Smooth muscle cell of the brain vasculature (primary cell): ENCODE results near the gene MEIS1.

Experiments
- DNase-seq: peaks from one replicate; pipeline ENCODE4 v3.0.0-alpha.2; 2012; ENCODE audit warnings: low read depth, low spot score

The MEIS1 gene

GRCh38 chr2:66443979-66444861 lies 9.3 kb downstream of the MEIS1 start:
- no peak for DNase-seq

DNA sequence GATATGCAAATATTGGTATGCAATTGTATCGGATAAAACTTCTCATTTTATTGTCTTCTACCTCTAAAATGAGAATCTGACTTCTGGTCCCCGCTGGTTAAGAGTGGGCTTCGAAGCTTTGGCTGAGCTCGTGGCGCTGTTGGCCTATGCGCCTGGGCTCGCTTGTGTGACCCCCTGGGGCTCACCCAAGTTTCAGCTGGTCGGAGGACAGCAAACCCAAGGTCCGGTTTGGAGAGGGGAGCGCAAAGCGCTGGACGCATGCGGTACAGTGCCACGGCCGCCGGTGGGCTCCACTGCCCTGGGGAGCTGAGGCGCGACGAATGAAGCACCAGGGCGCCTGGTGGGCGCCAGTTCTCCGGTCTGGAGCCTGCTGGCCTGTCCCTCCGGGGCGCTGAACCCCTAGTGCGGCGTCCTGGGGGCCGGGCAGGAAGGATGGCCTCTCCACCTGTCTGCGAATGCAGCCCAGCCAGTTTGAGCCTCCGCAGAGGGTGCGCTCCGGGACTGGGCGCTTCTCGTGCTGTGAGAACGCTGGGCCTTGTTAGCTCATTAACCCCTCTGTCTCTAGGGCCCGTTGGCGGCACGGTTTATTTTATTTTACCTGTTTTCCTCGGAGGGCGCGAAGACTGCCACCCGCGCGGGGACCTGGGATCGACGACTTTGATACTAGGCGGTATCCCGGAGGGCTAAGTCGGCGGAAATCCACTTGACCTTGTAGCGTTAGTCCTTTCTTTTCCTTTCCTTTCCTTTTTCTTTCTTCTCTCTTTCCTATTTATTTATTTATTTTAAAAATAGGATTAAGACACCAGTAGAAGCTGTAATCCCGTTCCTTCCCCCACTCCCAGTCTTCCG lies 10.4 kb downstream of the MEIS1 start:
- DNase-seq, result no peak

- DNase-seq, result no peak
These were observed 11.3 kb downstream of the MEIS1 start for GRCh38 chr2:66445925-66446871.

DNA sequence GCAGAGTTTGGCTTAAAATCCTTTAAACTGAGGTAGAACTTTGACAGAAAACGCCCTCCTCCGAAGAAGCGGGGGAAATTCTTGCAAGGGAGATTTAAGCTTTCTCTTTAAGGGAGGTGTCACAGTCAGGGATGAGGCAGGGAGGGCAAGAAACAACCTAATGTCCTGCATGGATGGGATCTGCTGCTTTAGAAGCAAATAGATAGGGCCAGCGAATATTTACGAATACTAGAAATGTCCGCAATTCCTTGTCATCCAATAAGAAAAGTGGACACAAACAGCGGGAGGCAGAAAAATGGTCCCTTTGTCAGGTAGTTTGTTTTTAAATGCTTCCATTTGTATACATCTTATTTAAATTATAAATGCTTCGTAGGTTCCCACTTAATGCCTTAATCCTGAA lies 12.0 kb downstream of the MEIS1 start:
- no peak for DNase-seq

DNA sequence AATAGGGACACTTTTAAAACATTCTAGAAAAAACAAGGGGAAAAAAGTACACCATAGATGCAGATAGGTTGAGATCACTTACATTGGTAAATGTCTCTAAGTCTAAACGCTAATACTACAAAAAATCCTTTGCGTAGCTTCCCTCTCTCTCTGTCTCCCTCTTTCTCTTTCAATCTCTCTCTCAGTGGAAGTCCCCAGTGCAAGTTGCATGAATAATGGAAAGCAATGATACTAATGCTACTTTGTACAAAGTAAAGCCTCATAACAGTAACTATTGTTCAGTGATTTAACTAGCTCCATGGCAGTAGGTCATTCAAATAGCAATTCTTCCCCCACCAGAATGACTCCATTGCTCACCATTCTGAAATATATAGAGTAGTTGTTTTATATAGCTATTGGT lies 12.8 kb downstream of the MEIS1 start:
- no peak for DNase-seq

DNA sequence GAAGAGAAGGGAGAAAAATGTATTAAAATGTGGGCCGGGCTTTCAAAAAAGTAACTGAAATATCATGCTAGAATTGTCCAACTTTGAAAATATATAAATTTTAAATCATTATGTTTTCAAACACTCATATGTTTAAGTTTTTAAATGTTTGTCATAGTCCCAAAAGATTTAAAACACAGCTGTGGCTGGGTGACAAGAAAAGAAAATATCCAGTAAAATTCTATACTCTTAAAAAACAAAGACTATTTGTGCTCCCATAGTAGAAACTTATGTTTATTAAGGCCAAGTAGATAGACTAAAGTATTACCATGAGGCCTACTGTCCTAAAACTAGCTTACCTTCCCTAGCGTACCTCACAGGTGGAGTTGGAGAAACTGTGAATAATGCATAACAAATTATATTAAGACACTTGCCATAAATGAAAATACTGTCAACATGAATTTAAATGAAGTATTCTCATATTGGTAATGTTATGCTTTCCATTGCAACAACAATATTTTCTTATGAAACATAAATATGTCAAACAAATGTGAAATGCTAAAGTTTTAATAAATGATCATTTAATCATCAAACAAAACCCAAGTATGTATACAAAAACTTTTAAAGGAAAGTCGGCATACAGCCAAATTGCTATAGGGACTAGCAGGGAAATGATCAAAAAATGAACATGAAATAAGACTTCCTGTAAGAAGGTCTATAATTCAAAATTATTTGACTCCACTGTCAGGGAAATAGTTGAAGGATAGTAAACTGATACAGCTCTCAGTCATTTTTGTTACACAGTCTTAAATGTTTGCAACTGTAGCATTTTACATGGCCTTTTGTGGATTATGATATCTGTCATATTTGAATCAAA lies 13.4 kb downstream of the MEIS1 start:
- no peak for DNase-seq

GRCh38 chr2:66452214-66452613 lies 17.3 kb downstream of the MEIS1 start:
- no peak for DNase-seq

- DNase-seq, result no peak
These were observed 18.0 kb downstream of the MEIS1 start for GRCh38 chr2:66452917-66453316.

- no peak for DNase-seq
These were observed 20.6 kb downstream of the MEIS1 start for GRCh38 chr2:66455490-66455889.

DNA sequence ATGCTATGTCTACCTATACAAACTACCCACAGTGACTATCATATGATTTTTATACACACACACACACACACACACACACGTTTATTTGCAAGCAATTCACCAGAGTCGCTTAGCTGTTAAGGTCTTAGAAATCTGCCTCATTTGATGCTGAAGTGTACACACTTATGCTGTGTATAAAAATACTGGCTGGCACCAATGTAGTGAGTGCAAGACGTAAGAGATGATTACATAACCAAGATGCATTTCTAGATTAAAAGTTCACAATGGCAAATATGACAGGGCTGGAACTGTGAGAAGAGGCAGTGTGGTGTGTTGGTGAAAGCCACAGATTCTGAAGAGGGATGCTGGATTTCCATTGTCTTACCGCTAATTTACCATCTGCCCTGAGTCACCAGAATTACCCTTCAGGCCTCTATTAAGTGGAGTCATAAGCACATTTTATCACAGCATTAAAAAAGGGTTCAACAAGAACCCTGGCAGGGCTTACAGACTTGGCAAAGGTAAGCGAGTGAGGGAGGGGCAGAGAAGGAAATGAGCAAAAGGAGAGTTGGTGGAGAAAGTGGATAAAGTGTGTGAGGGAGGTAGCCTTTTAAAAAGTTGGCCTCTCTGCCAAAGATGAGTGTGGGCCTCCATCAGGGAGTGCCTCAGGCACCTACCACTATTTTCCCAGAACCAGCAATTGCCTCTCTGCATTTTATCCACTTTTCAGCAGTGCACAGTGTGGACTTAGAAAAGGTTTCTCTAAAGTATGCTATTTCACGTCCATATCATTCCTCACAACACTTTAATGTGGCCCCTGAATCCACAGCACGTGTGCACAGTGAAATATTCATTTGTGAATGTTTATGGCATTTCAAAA lies 21.5 kb downstream of the MEIS1 start:
- no peak for DNase-seq

DNA sequence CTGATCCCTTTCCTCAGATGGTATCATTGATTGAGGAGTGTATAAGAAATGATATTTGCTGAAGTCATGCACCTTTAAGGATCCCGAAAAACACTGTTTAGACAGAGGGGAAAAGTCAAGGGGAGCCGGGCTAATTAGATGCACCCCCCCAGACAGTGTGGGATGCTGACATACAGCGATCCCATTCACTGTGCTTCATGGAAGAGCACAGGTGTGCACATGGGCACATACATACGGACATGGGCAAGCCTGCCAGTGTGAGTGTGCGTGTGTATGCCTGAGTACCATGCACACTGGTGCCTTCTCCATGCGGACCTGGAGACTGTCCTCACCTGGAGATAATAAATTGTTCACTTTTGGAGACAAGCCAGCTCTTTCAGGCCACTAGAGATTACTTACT lies 22.6 kb downstream of the MEIS1 start:
- DNase-seq, result no peak

- DNase-seq, result no peak
These were observed 25.1 kb downstream of the MEIS1 start for GRCh38 chr2:66460031-66460430.

DNA sequence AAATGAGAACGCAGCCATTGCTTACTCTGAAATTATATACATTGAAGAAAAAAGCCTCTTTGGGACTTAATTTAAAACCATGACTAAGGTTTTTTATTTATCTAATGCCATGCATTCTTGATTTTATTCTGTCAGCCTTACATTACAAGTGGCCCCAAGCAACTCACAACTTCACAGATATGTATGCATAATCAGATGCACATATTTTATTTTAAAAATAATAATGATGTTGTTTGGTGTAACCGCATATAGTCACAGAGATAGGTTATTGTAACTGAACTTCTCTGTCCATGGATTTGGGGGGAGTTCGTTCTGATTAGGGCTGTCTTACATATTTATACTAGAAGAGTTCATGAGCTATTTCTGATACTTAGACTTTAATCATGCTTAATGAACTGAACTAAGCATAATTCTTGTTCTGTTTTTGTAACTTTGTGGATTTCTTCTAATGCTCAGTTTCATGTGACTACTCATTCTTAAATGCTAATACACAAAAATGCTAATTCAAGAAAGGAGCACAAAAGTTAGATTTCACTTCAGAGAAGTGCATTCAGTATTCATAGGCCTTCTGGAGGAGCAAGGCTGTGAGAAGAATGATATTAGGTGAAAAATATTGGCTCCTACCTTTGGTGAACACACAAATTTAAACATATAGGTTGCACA lies 26.2 kb downstream of the MEIS1 start:
- DNase-seq, result no peak

DNA sequence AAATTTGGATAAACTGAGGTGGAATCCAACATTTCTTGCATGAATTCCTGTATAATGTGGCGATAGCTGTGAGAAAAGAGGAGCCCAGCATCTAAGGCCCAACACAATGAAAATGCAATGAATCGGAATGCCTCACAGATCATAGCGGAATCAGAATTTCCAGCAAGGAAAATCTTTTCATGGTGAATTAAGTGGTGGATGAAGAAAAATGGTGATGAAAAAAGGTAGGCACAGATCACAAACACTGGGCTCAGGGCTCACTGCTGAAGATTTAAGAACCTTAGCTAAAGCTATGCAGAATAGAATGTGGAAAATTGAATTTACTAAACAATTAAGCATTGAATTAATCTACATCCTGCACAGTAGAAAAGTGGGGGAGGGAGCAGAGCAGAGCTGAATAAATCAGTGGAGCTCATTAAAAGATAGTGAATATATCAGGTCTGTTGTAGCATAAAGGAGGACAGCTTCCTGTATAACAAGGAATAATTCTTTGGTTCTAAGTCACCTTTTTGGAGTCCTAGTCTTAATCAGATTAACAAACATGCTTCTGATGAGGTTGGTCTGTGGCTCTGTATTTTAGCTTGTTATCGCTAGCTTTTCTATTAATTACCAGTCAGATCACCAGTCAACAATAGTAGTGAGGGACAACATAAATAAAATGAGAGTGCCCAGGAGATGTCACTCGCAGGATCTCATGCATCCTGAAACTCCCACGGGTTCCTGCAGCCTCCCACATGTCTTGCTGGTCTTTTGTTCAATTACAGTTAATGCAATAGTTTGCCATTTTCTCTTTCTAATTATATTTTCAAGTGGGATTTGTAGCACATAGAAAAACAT lies 27.0 kb downstream of the MEIS1 start:
- DNase-seq, result no peak

- no peak for DNase-seq
These were observed 27.5 kb downstream of the MEIS1 start for GRCh38 chr2:66462501-66462825.

DNA sequence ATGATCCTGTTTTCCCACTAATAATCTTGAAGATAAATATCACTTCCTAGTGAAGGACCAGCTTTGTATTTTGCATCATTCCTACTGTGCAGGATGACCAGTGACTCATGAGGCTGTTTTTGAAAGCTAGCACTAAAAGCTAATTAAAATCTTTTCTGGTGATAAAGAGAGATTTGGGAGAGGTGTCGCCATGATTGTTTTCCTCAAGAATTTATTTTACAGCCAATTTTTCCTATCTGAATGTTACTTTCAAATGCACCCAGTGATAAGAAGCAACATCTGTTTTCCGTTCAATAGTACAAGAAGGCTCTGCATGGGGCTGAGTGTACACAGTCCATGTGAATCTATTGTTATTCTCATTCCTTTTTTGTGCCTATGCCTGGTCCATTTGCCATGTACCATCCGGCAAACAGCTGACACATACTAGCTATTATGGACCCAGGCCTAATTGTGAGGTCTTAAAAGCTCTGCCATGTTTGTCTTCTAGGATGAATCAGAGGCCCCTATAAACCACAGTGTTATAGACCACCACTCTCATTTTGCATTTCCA lies 28.4 kb downstream of the MEIS1 start:
- DNase-seq, result no peak

GRCh38 chr2:66464930-66465637 lies 30.2 kb downstream of the MEIS1 start:
- DNase-seq, result no peak

DNA sequence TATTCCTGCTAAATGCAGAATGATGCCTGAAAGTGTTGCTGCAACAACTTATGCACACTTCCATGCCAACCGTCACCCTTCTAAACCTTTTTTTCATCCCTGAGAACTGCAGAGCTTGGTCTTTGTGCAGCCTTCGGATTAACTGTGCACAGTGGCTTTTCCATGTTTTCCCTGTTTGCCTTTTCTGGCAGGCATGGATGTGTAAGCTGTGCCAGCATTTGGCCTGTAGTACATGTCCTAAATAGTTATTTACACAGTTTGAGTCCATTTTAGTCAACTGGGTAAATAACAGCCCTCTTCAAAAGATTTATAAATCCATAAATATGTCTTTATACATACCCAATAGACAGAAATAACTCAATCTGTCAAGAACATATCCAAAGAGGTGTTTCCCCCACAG lies 31.5 kb downstream of the MEIS1 start:
- no peak for DNase-seq
